ENCODE measurements around the gene SHISA9.

The SHISA9 gene

GRCh38 chr16:12899529-12900143, 1.8 kb upstream of the SHISA9 start:
- TF ChIP-seq CTCF (IDR thresholded peaks at IDR 0.05; ENCODE audit: control insufficient read depth, extremely low read depth, insufficient read depth) = no peak
- no peak overlapping the region for H3K4me3 ChIP-seq (ENCODE audit: low read depth, low read length)
- peak; percentile 72 for DNase-seq (ENCODE audit: low read depth)

DNA sequence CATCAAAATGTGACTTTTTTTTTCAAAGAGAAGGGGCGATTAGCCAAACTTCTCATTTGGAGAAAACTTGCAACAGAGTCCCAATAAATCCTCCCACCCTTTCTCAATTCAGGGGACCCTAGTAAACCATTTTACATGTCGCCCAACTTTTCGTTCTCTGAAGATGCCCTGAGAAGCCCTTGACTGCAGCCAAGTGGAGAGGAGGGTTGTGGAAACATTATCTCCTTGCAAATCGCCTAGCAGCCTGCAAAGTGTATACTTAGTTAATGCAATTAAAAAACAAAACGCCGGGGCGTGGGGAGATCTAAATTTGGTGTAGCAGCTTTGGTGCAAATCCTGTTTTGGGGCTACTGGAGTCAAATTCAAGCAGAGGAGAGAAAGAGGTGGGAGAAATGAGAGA, 1.2 kb upstream of the SHISA9 start:
- TF ChIP-seq CTCF (IDR thresholded peaks at IDR 0.05; ENCODE audit: control insufficient read depth, extremely low read depth, insufficient read depth) = no peak
- no peak for DNase-seq (ENCODE audit: low read depth)
- H3K4me3 ChIP-seq (ENCODE audit: low read depth, low read length) = no peak overlapping the region

- no peak for DNase-seq (ENCODE audit: low read depth)
- H3K4me3 ChIP-seq (ENCODE audit: low read depth, low read length) = no peak overlapping the region
Measured at GRCh38 chr16:12900599-12901203, 697 bp upstream of the SHISA9 start.

GRCh38 chr16:12901204-12901596, 198 bp upstream of the SHISA9 start:
- no peak for DNase-seq (ENCODE audit: low read depth)
- no peak overlapping the region for H3K4me3 ChIP-seq (ENCODE audit: low read depth, low read length)
- TF ChIP-seq CTCF (IDR thresholded peaks at IDR 0.05; ENCODE audit: control insufficient read depth, extremely low read depth, insufficient read depth) = no peak

More at GRCh38 chr16:12900599-12901203, 697 bp upstream of the SHISA9 start:
- TF ChIP-seq CTCF (IDR thresholded peaks at IDR 0.05; ENCODE audit: control insufficient read depth, extremely low read depth, insufficient read depth) = no peak

DNA sequence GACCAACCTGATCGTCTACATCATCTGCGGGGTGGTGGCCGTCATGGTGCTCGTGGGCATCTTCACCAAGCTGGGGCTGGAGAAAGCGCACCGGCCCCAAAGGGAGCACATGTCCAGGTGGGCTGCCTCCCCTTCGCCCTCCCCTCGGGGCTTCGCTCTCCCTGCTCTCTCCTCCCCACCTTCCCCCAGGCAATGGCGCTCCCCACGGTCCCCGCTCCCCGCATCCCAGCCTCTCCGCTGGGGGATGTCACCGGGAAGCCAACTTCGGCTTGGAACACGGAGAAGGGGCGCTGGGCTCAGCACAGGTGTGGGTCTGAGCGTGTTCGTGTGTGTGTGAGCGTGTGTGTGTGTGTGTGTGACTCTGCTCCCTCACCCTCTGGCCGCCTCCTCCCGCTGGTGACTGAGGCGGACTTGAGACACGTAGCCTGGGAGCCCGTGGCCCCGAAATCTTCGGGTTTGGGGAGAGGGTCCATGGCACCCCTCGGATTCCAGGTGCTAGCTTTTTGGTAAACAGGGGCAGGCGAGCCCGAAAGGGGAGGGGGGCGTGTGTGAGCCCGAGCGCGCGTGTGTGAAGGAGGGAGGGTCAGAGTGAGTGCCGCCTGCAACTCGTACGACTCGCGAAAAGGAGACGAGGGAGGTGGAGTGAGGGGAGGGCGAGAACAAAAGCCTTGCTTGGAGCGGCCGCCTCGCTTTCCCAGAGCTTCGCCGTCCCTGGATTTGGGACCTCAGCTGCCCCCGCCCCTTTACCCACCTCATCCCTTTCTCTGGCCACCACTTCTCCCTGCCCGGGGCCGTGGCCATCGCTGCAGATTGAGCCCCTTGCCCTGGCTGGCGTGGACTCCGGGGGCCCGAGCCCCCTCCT, 1.3 kb downstream of the SHISA9 start:
- no peak for DNase-seq (ENCODE audit: low read depth)
- no peak for TF ChIP-seq CTCF (IDR thresholded peaks at IDR 0.05; ENCODE audit: control insufficient read depth, extremely low read depth, insufficient read depth)
- no peak overlapping the region for H3K4me3 ChIP-seq (ENCODE audit: low read depth, low read length)

DNA sequence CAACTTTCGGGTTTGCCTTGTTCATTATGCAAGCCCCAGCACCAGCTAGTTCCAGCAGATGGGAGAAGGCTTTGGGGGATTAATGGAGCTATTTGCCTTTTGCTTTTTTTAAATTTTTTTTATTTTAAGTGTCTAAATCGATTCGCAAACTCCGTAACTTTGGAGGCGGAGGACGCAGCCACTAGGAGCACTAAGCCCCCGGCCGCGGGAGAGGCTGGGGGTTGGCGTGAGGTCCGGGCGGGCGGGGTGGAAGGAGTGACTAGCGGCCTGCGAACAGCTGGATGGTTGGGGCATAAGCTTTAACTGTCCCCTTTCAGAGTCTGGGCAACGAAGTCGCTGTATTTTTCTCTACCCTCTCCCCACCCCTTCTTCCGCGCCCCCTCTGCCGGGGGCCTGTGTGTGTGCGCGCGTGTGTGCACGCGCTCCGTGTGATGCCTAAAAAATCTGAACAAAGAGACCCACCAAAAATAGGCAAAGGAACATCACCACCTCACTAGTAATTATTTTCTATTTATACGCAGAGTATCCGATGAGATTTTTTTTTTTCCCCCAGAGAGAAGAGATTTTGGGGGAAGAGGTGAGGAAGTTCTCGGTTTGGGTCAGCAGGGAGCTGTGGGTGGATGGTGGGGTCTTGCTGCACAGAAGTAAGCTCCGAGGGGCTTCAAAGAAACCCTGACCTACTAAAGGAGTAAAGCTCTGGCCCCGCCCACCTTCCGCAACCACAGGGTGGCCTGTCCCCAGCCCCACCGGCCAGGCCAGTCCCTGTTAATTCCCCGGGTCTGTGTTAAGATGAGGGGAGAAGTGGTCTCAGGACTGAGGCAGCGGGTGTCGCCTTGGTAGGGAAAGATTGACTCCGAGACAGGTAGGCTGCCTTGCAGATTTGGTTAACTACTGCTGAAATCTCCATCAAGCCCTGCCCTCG, 2.3 kb downstream of the SHISA9 start:
- no peak for TF ChIP-seq CTCF (IDR thresholded peaks at IDR 0.05; ENCODE audit: control insufficient read depth, extremely low read depth, insufficient read depth)
- H3K4me3 ChIP-seq (ENCODE audit: low read depth, low read length) = no peak overlapping the region
- no peak for DNase-seq (ENCODE audit: low read depth)
